HFFc6 (cell line): ENCODE measurements around the gene MSANTD3. TPM values are rescaled to one million over a fixed set of nuclear protein-coding genes. Genes with fewer than 3 reads are reported as not detected.

Experiments
- DNase-seq: peaks from one replicate; pipeline ENCODE4 v3.0.0-alpha.2; 2018
- H3K27ac Mint-ChIP-seq: 2 replicates; pipeline ENCODE4 v1.8.0; 2020; ENCODE audit warnings: mild to moderate bottlenecking, mixed read lengths
- H3K27me3 Mint-ChIP-seq: 2 replicates; pipeline ENCODE4 v1.8.0; 2021; ENCODE audit warnings: mild to moderate bottlenecking, moderate library complexity, mixed read lengths; ENCODE audit not compliant: insufficient read depth
- H3K36me3 Mint-ChIP-seq: 2 replicates; pipeline ENCODE4 v1.8.0; 2021; ENCODE audit warnings: low read depth, mixed read lengths
- H3K4me1 Mint-ChIP-seq: 2 replicates; pipeline ENCODE4 v1.8.0; 2020; ENCODE audit warnings: low read depth, mixed read lengths
- H3K4me3 Mint-ChIP-seq: 2 replicates; pipeline ENCODE4 v1.8.0; 2020; ENCODE audit warnings: mild to moderate bottlenecking, moderate library complexity, mixed read lengths
- H3K9me3 Mint-ChIP-seq: 2 replicates; pipeline ENCODE4 v1.8.0; 2020; ENCODE audit warnings: mild to moderate bottlenecking, mixed read lengths
- total RNA-seq, 6 experiments: library from RNA; stranded (reverse); fragmentation: NEBNext Ultra II Directional; extraction: Animal tissue kit (Norgen Biotek cat#: 25700); gene quantifications; 2 replicates in 1 of 6; 3 replicates in 5 of 6; pipeline ENCODE4 v1.2.3, GENCODE V29; 2021
- TF ChIP-seq, protein P1 (sequence below): fragments of 200-600 bp; sonication (generic); IDR thresholded peaks from 2 replicates; pipeline ENCODE4 v1.5.0; 2021; ENCODE audit warnings: antibody characterized with exemption, mild to moderate bottlenecking

The MSANTD3 gene
- total RNA-seq, 6 experiments from 2014 or later: 56.9 to 76.1 (median 71.2) TPM

DNA sequence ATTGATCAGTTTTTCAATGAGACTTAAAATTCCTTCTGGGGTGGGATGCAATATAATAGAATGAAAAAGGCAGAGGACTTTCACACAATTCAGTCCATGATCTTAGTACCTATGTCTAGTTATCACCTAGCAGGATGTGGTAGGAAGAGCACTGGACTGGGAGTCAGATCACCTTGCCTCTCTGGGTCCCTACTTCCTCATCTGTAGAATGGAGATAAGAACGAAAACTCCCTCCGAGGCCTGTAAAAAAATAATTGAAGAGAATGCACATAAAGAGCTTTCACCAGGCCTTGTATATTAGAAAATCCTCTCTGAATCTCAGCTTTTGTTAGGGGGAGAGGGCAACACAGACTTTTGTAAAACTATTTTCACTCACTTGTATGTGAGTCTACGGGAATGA lies 45.3 kb downstream of the MSANTD3 start:
- Mint-ChIP-seq H3K4me3 (peak overlapping the region; percentile 61), H3K36me3 (no peaks in the 10 kb centered on the region), H3K27me3 (no peaks in the 10 kb centered on the region), H3K4me1 (peaks cover 14% of the 10 kb centered on the region), H3K27ac (no peak overlapping the region), H3K9me3 (no peaks in the 10 kb centered on the region)
- TF ChIP-seq, protein P1, sequence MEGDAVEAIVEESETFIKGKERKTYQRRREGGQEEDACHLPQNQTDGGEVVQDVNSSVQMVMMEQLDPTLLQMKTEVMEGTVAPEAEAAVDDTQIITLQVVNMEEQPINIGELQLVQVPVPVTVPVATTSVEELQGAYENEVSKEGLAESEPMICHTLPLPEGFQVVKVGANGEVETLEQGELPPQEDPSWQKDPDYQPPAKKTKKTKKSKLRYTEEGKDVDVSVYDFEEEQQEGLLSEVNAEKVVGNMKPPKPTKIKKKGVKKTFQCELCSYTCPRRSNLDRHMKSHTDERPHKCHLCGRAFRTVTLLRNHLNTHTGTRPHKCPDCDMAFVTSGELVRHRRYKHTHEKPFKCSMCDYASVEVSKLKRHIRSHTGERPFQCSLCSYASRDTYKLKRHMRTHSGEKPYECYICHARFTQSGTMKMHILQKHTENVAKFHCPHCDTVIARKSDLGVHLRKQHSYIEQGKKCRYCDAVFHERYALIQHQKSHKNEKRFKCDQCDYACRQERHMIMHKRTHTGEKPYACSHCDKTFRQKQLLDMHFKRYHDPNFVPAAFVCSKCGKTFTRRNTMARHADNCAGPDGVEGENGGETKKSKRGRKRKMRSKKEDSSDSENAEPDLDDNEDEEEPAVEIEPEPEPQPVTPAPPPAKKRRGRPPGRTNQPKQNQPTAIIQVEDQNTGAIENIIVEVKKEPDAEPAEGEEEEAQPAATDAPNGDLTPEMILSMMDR: no peak
- DNase-seq: no peak

- Mint-ChIP-seq H3K4me1 (peaks cover 14% of the 10 kb centered on the region), H3K4me3 (peak within 1 kb of the TSS; percentile 81), H3K36me3 (no peaks in the 10 kb centered on the region), H3K9me3 (no peaks in the 10 kb centered on the region), H3K27ac (no peak within 1 kb of the TSS), H3K27me3 (no peaks in the 10 kb centered on the region)
- TF ChIP-seq, protein P1: peak; percentile 58
- DNase-seq: no peak
These were observed 45.9 kb downstream of the MSANTD3 start, which contains the start of gene TMEFF1 for GRCh38 chr9:100472788-100473275. TMEFF1 (plus strand) TSS chr9:100473149; CDS start chr9:100473545, 396 bp downstream.

DNA sequence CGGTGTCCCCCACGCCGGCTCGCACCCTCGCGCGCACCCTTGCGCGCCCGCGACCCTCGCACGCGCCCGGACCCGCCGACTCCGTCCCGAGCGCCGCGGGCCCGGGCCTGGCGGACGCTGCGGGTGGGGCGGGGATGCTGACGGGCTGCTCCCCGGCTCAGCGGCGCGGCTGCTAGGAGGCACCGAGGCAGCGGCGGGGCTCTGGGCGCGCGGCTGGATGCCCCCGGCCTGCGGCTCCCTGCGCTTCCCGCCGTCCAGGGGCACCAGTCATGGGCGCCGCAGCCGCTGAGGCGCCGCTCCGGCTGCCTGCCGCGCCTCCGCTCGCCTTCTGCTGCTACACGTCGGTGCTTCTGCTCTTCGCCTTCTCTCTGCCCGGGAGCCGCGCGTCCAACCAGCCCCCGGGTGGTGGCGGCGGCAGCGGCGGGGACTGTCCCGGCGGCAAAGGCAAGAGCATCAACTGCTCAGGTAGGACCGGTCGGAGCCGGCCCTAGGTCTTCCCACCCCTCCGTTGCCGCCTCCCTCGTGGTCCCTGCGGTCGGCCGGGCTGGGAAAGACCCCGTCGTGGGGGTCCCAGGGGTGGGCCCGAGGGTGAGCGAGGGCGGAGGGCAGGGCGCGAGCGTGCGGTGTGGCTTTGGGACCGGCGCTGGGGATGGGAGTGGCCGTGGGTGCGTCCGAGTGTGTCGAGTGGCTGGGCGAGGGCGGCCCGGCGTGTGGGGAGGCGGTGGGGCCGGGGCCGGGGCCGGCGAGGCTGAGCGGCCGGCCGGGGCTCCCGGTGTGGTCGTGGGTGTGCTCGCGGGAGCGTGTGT lies 46.5 kb downstream of the MSANTD3 start:
- TF ChIP-seq, protein P1: no peak; the same call in 1 of the 2 replicates
- Mint-ChIP-seq H3K4me1 (peaks cover 14% of the 10 kb centered on the region), H3K27me3 (no peaks in the 10 kb centered on the region), H3K36me3 (no peaks in the 10 kb centered on the region), H3K9me3 (no peaks in the 10 kb centered on the region), H3K4me3 (peak overlapping the region; percentile 81), H3K27ac (no peak overlapping the region)
- DNase-seq: peak; percentile 2

- Mint-ChIP-seq H3K36me3 (no peaks in the 10 kb centered on the region), H3K9me3 (no peaks in the 10 kb centered on the region), H3K27ac (no peak overlapping the region), H3K27me3 (no peaks in the 10 kb centered on the region), H3K4me1 (peaks cover 14% of the 10 kb centered on the region), H3K4me3 (peak overlapping the region; percentile 81)
- DNase-seq: no peak
- TF ChIP-seq, protein P1: no peak
These were observed 47.4 kb downstream of the MSANTD3 start for GRCh38 chr9:100474082-100474923.

DNA sequence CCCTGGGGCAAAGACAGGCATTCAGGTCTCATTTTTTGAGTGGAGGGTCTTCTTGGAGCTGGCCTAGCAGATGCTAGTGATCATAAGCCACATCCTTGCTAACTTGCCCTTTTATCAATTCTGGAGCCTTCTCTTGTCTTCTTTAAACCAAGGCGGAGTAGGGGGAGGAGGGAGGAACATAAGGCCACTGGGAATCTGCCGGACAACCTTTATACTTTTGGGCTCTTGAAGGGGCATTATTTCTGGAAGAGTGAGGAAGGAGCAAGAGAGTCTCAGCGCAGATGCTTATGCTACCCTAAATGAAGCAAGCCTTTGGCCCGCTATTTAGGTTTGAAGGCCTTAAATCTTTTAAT lies 48.0 kb downstream of the MSANTD3 start:
- H3K9me3 Mint-ChIP-seq: no peaks in the 10 kb centered on the region
- no peaks in the 10 kb centered on the region for H3K36me3 Mint-ChIP-seq
- no peak overlapping the region for H3K4me3 Mint-ChIP-seq
- H3K27me3 Mint-ChIP-seq: no peaks in the 10 kb centered on the region
- H3K4me1 Mint-ChIP-seq: peaks cover 14% of the 10 kb centered on the region
- TF ChIP-seq, protein P1: no peak
- DNase-seq: no peak
- no peak overlapping the region for H3K27ac Mint-ChIP-seq
